ENCODE data around the gene MRPL27. TPM values are rescaled to one million over a fixed set of nuclear protein-coding genes. Genes with fewer than 3 reads are reported as not detected.
A peak's percentile ranks its signal among the peaks of the same experiment; 100 is the strongest.

Gene MRPL27
- total RNA-seq, 2 experiments from 2014 or later = 13.7 to 14.8 TPM

- peak in 3 of 14 experiments; percentile 20 to 59 (median 55) for DNase-seq
- no peak for ATAC-seq (ENCODE audit: poor library complexity)
- POLR2A ChIA-PET = interaction anchor here (0.8 to 4.6 kb wide), 15 partner anchors 8 to 608 kb away, joined by 3 to 52 read pairs (median 7); partner anchors contain the start of genes ACSF2, EME1, KAT7 and LUC7L3
Measured at GRCh38 chr17:50396261-50397110, 23.5 kb upstream of the MRPL27 start.

DNA sequence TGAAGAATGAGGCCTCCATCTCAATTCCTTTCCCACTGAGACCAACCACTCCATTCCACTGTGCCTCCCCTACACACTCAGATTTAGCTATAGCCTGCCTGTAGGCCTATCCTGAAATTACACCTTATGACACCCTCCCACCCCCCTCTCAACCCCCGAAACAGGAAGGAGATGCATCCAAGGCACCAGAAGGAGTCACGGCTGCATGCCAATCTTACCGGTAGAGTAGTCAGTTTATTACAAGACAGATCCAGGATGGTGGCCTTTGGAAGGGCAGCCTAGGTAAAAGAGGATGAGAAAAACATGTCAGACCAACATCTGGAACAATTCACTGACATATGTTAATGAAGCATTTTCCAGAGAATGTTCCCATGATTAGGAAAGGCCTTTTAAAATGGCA lies 21.7 kb upstream of the MRPL27 start:
- Mint-ChIP-seq H3K27me3 (no peaks in the 10 kb centered on the region), H3K4me1 (ENCODE audit: low read depth) (peaks cover 45% of the 10 kb centered on the region), H3K27ac (peak overlapping the region; percentile 36), H3K36me3 (ENCODE audit: low read depth) (peaks cover 69% of the 10 kb centered on the region), H3K4me3 (peak overlapping the region; percentile 78), H3K9me3 (no peaks in the 10 kb centered on the region)
- Histone ChIP-seq H3K4me3 (ENCODE audit: low read length) (no peak overlapping the region), H3K9me3 (ENCODE audit: control insufficient read depth in 1 of 2, insufficient read depth in 1 of 2, low read length in 2 of 2) (no peaks in the 10 kb centered on the region), H3K36me3 (ENCODE audit: insufficient read depth, low read length) (peaks cover 53% of the 10 kb centered on the region), H3K27ac (ENCODE audit: low read depth in 1 of 2, low read length in 2 of 2) (no peak overlapping the region), H3K4me1 (ENCODE audit: insufficient read depth, low read length) (peaks cover 30% of the 10 kb centered on the region), H3K27me3 (ENCODE audit: control insufficient read depth in 1 of 2, insufficient read depth in 2 of 2, low read length in 2 of 2) (no peaks in the 10 kb centered on the region)
- TF ChIP-seq, protein P1, sequence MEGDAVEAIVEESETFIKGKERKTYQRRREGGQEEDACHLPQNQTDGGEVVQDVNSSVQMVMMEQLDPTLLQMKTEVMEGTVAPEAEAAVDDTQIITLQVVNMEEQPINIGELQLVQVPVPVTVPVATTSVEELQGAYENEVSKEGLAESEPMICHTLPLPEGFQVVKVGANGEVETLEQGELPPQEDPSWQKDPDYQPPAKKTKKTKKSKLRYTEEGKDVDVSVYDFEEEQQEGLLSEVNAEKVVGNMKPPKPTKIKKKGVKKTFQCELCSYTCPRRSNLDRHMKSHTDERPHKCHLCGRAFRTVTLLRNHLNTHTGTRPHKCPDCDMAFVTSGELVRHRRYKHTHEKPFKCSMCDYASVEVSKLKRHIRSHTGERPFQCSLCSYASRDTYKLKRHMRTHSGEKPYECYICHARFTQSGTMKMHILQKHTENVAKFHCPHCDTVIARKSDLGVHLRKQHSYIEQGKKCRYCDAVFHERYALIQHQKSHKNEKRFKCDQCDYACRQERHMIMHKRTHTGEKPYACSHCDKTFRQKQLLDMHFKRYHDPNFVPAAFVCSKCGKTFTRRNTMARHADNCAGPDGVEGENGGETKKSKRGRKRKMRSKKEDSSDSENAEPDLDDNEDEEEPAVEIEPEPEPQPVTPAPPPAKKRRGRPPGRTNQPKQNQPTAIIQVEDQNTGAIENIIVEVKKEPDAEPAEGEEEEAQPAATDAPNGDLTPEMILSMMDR (IDR thresholded peaks at IDR 0.05) = no peak
- intact Hi-C loops (cut with DNase I, micrococcal nuclease) = loop anchor here in 1 of 2 experiments (5.0 kb wide), 1 partner anchor 32 kb away; no protein-coding TSS in a partner anchor
- DNase-seq (no peak), ATAC-seq (ENCODE audit: poor library complexity) (no peak)
- POLR2A ChIA-PET = no interaction called here
- CTCF ChIA-PET = interaction anchor here (0.9 kb wide), 1 partner anchor 85 kb away, joined by 3 read pairs; no protein-coding TSS in a partner anchor

More at GRCh38 chr17:50396261-50397110, 23.5 kb upstream of the MRPL27 start:
- peaks cover 30% of the 10 kb centered on the region for H3K4me1 ChIP-seq (ENCODE audit: insufficient read depth, low read length)
- intact Hi-C loops (cut with DNase I, micrococcal nuclease) = loop anchor here (1.0 to 5.0 kb wide), 4 partner anchors 23 to 50 kb away; partner anchors contain the start of genes EME1 (in 1 of the 2), MRPL27 (in 1 of the 2) and XYLT2 (in 1 of the 2)
- H3K27ac Mint-ChIP-seq = peak overlapping the region; percentile 76
- H3K27me3 ChIP-seq (ENCODE audit: control insufficient read depth in 1 of 2, insufficient read depth in 2 of 2, low read length in 2 of 2) = no peaks in the 10 kb centered on the region
- peak overlapping the region; percentile 99 for H3K4me3 Mint-ChIP-seq
- H3K36me3 Mint-ChIP-seq (ENCODE audit: low read depth) = peaks cover 51% of the 10 kb centered on the region
- peaks cover 45% of the 10 kb centered on the region for H3K4me1 Mint-ChIP-seq (ENCODE audit: low read depth)
- CTCF ChIA-PET = interaction anchor here (0.6 to 3.1 kb wide), 34 partner anchors 8 to 1205 kb away, joined by 3 to 22 read pairs (median 4); partner anchors contain the start of genes CHAD, COL1A1, LUC7L3 and NME1
- H3K27me3 Mint-ChIP-seq = no peaks in the 10 kb centered on the region
- TF ChIP-seq, protein P1 (IDR thresholded peaks at IDR 0.05) = no peak
- peaks cover 39% of the 10 kb centered on the region for H3K36me3 ChIP-seq (ENCODE audit: insufficient read depth, low read length)
- H3K9me3 ChIP-seq (ENCODE audit: control insufficient read depth in 1 of 2, insufficient read depth in 1 of 2, low read length in 2 of 2) = no peaks in the 10 kb centered on the region
- peak overlapping the region; percentile 60 to 87 for H3K27ac ChIP-seq (ENCODE audit: low read depth in 1 of 2, low read length in 2 of 2)
- peak overlapping the region; percentile 100 for H3K4me3 ChIP-seq (ENCODE audit: low read length)
- no peaks in the 10 kb centered on the region for H3K9me3 Mint-ChIP-seq

GRCh38 chr17:50393700-50394099 lies 20.7 kb upstream of the MRPL27 start:
- POLR2A ChIA-PET = no interaction called here
- no peak overlapping the region for H3K27ac Mint-ChIP-seq

More at GRCh38 chr17:50393700-50394099, 20.7 kb upstream of the MRPL27 start:
- ATAC-seq (ENCODE audit: poor library complexity) = no peak
- peak overlapping the region; percentile 37 for H3K4me3 Mint-ChIP-seq
- no peaks in the 10 kb centered on the region for H3K9me3 Mint-ChIP-seq
- no peaks in the 10 kb centered on the region for H3K27me3 ChIP-seq (ENCODE audit: control insufficient read depth in 1 of 2, insufficient read depth in 2 of 2, low read length in 2 of 2)
- CTCF ChIA-PET = no interaction called here
- H3K36me3 ChIP-seq (ENCODE audit: insufficient read depth, low read length) = peaks cover 63% of the 10 kb centered on the region
- peaks cover 30% of the 10 kb centered on the region for H3K4me1 ChIP-seq (ENCODE audit: insufficient read depth, low read length)
- no peaks in the 10 kb centered on the region for H3K27me3 Mint-ChIP-seq
- intact Hi-C loops (cut with DNase I, micrococcal nuclease) = no loop called here
- no peak for DNase-seq
- no peaks in the 10 kb centered on the region for H3K9me3 ChIP-seq (ENCODE audit: control insufficient read depth in 1 of 2, insufficient read depth in 1 of 2, low read length in 2 of 2)
- TF ChIP-seq, protein P1 (IDR thresholded peaks at IDR 0.05) = no peak
- H3K36me3 Mint-ChIP-seq (ENCODE audit: low read depth) = peaks cover 79% of the 10 kb centered on the region
- H3K4me1 Mint-ChIP-seq (ENCODE audit: low read depth) = peaks cover 45% of the 10 kb centered on the region
- H3K27ac ChIP-seq (ENCODE audit: low read depth in 1 of 2, low read length in 2 of 2) = no peak overlapping the region
- H3K4me3 ChIP-seq (ENCODE audit: low read length) = no peak overlapping the region
